HepG2 (cell line): ENCODE data around the gene PFKM. TPM values are rescaled to one million over a fixed set of nuclear protein-coding genes. Genes with fewer than 3 reads are reported as not detected.

ENCODE experiments used
- AGO2 ChIP-seq: fragments of 200-400 bp; formaldehyde crosslinking; optimal IDR thresholded peaks from 2 replicates; pipeline ENCODE3; 2017; ENCODE audit warnings: mild to moderate bottlenecking, low read depth, low read length, moderate library complexity
- ATM ChIP-seq: fragments of 450-650 bp; IDR thresholded peaks from 2 replicates; pipeline ENCODE4 v1.7.1; 2017; ENCODE audit warnings: mild to moderate bottlenecking, borderline replicate concordance
- CBX5 ChIP-seq: sonication (generic); formaldehyde crosslinking; IDR thresholded peaks from 2 replicates; pipeline ENCODE4 v1.4.0; 2020; ENCODE audit warnings: missing genetic modification reagents, borderline replicate concordance
- FOSL2 ChIP-seq: sonication (generic); formaldehyde crosslinking; IDR thresholded peaks from 2 replicates; pipeline ENCODE4 v1.4.0; 2020; ENCODE audit warnings: missing genetic modification reagents
- KDM2A ChIP-seq: sonication (generic); formaldehyde crosslinking; IDR thresholded peaks from 2 replicates; pipeline ENCODE4 v1.4.0; 2020; ENCODE audit warnings: low read depth, missing genetic modification reagents, borderline replicate concordance
- MEIS1 ChIP-seq: sonication (generic); formaldehyde crosslinking; IDR thresholded peaks from 2 replicates; pipeline ENCODE4 v1.9.0; 2021; ENCODE audit warnings: mild to moderate bottlenecking, missing genetic modification reagents, moderate library complexity, borderline replicate concordance
- NFIB ChIP-seq: sonication (generic); formaldehyde crosslinking; IDR thresholded peaks from 2 replicates; pipeline ENCODE4 v1.9.0; 2021; ENCODE audit warnings: missing genetic modification reagents, mild to moderate bottlenecking, borderline replicate concordance
- SRSF1 ChIP-seq: fragments of 200-400 bp; formaldehyde crosslinking; optimal IDR thresholded peaks from 2 replicates; pipeline ENCODE3; 2017; ENCODE audit warnings: mild to moderate bottlenecking, low read depth, low read length, moderate library complexity
- WIZ ChIP-seq: sonication (generic); formaldehyde crosslinking; IDR thresholded peaks from 2 replicates; pipeline ENCODE4 v1.5.1; 2020; ENCODE audit warnings: mild to moderate bottlenecking, missing genetic modification reagents
- ZMYM3 ChIP-seq: sonication (generic); formaldehyde crosslinking; IDR thresholded peaks from 2 replicates; pipeline ENCODE4 v1.5.1; 2020; ENCODE audit warnings: mild to moderate bottlenecking, missing genetic modification reagents
- ZNF121 ChIP-seq: sonication (generic); formaldehyde crosslinking; IDR thresholded peaks from 2 replicates; pipeline ENCODE4 v1.5.0; 2020; ENCODE audit warnings: mild to moderate bottlenecking, missing genetic modification reagents
- ZNF367 ChIP-seq: sonication (generic); formaldehyde crosslinking; IDR thresholded peaks from 2 replicates; pipeline ENCODE4 v1.4.0; 2020; ENCODE audit warnings: missing genetic modification reagents, borderline replicate concordance
- ZNF431 ChIP-seq: sonication (generic); formaldehyde crosslinking; IDR thresholded peaks from 2 replicates; pipeline ENCODE4 v1.9.0; 2022; ENCODE audit warnings: missing genetic modification reagents, low read depth, mild to moderate bottlenecking, borderline replicate concordance
- ZNF546 ChIP-seq: sonication (generic); formaldehyde crosslinking; conservative IDR thresholded peaks from 2 replicates; pipeline ENCODE4 v1.8.1; 2023; ENCODE audit warnings: mild to moderate bottlenecking, missing genetic modification reagents
- ZNF547 ChIP-seq: sonication (generic); formaldehyde crosslinking; IDR thresholded peaks from 2 replicates; pipeline ENCODE4 v1.5.1; 2020; ENCODE audit warnings: mild to moderate bottlenecking, missing genetic modification reagents
- ZNF598 ChIP-seq: sonication (generic); formaldehyde crosslinking; IDR thresholded peaks from 2 replicates; pipeline ENCODE4 v1.5.1; 2020; ENCODE audit warnings: mild to moderate bottlenecking, missing genetic modification reagents, borderline replicate concordance
- ZNF850 ChIP-seq: sonication (generic); formaldehyde crosslinking; conservative IDR thresholded peaks from 2 replicates; pipeline ENCODE4 v1.9.0; 2021; ENCODE audit warnings: mild to moderate bottlenecking, missing genetic modification reagents
- polyA plus RNA-seq, 8 experiments: library from polyadenylated mRNA; depleted of rRNA in 3 of 8; stranded (reverse) in 7 of 8; unstranded in 1 of 8; fragments of >200 nt; fragmentation: Illumina TruSeq in 4 of 8; extraction: Trizol in 4 of 8; gene quantifications; 2 replicates each; pipeline versions ENCODE4 v1.2.1 to v1.2.3, GENCODE V29; 2011 to 2016; ENCODE audit warnings: low read depth in 4 of 8, missing spikeins in 1 of 8, mixed read lengths in 1 of 8; ENCODE audit not compliant: insufficient read depth in 1 of 8
- total RNA-seq, 5 experiments: library from RNA; depleted of rRNA; stranded (reverse); fragments of >200 nt; fragmentation: Illumina TruSeq; extraction: Trizol; gene quantifications; 2 replicates each; pipeline ENCODE4 v1.2.3, GENCODE V29; 2016; ENCODE audit warnings: low read depth in 1 of 5
- TF ChIP-seq, protein P1 (sequence below): sonication (generic); formaldehyde crosslinking; IDR thresholded peaks from 2 replicates; pipeline ENCODE4 v1.5.0; 2020; ENCODE audit warnings: mild to moderate bottlenecking, missing genetic modification reagents
- TF ChIP-seq, protein P2 (sequence below): sonication (generic); formaldehyde crosslinking; IDR thresholded peaks from 2 replicates; pipeline ENCODE4 v1.5.0; 2020; ENCODE audit warnings: missing genetic modification reagents
- TF ChIP-seq, protein P3 (sequence below): sonication (generic); formaldehyde crosslinking; IDR thresholded peaks from 2 replicates; pipeline ENCODE4 v1.4.0; 2020; ENCODE audit warnings: mild to moderate bottlenecking, missing genetic modification reagents
- TF ChIP-seq, protein P4 (sequence below): sonication (generic); formaldehyde crosslinking; conservative IDR thresholded peaks from 2 replicates; pipeline ENCODE4 v1.4.0; 2020; ENCODE audit warnings: missing genetic modification reagents
- TF ChIP-seq, protein P5 (sequence below), 2 experiments: sonication (generic) in 1 of 2; formaldehyde crosslinking in 1 of 2; IDR thresholded peaks; 2 replicates each; pipeline versions ENCODE4 v1.4.0 to v1.6.1; 2018 to 2020; ENCODE audit warnings: missing genetic modification reagents in 2 of 2, borderline replicate concordance in 1 of 2, low read depth in 1 of 2, mild to moderate bottlenecking in 1 of 2, missing biosample characterization in 1 of 2

Gene PFKM
- total and polyA plus RNA-seq, 2 of the 13 experiments (the other 11 are each of a cell fraction or from before 2014, with no cell fraction given), result 1.9 to 2.4 TPM

DNA sequence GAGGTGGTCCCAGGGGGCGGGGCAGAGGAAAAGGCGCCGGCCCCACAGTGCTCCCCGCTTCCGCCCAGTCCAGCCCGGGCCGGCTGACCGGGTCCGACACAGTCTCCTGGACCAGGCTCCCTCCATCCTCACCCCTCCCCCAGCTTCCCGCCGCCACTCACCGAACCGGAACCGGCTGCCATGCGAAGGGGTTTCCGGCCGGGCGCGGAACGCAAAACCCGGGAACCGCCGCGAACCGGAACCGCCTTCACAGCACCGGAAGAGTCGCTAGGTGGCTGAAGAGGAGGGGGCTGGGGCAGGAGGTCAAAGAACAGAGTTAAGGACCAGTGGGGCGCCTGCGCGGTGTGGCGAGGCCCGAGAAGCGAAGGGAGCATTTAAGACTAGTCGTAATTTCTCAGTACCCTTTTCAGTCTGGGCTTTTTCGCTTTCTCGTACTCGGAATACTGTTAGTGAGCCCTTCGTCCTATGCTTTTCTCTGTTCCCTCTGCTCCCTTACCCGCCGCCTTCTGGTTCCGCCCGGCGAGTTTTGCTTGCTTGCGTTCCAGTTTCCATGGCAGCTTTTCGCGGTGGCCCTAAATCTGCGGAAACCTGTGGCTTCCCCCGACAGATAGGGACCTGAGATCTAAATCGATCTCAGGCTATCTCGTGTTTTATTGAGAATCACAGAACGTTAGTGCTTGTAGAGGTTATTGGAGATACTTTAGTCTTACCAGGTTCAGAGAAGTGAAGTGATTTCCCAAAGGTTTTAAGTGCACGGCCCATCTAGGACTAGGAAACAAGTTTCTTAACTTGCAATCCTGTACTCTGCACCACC lies 13.1 kb upstream of the PFKM start, which contains the start of gene SENP1 (continued):
- peak; percentile 94 for TF ChIP-seq KDM2A
- no peak for TF ChIP-seq MEIS1 (CRISPR knock-in tag)
- no peak for TF ChIP-seq ATM
- TF ChIP-seq, protein P1, sequence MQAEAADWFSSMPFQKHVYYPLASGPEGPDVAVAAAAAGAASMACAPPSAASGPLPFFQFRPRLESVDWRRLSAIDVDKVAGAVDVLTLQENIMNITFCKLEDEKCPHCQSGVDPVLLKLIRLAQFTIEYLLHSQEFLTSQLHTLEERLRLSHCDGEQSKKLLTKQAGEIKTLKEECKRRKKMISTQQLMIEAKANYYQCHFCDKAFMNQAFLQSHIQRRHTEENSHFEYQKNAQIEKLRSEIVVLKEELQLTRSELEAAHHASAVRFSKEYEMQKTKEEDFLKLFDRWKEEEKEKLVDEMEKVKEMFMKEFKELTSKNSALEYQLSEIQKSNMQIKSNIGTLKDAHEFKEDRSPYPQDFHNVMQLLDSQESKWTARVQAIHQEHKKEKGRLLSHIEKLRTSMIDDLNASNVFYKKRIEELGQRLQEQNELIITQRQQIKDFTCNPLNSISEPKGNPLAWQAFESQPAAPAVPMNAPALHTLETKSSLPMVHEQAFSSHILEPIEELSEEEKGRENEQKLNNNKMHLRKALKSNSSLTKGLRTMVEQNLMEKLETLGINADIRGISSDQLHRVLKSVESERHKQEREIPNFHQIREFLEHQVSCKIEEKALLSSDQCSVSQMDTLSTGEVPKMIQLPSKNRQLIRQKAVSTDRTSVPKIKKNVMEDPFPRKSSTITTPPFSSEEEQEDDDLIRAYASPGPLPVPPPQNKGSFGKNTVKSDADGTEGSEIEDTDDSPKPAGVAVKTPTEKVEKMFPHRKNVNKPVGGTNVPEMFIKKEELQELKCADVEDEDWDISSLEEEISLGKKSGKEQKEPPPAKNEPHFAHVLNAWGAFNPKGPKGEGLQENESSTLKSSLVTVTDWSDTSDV (CRISPR knock-in tag), result no peak
- TF ChIP-seq, protein P2, sequence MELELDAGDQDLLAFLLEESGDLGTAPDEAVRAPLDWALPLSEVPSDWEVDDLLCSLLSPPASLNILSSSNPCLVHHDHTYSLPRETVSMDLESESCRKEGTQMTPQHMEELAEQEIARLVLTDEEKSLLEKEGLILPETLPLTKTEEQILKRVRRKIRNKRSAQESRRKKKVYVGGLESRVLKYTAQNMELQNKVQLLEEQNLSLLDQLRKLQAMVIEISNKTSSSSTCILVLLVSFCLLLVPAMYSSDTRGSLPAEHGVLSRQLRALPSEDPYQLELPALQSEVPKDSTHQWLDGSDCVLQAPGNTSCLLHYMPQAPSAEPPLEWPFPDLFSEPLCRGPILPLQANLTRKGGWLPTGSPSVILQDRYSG (CRISPR knock-in tag), result 0 out of 2 replicates have a peak, but pooled peaks have one; percentile 39
- peak; percentile 16; the same call in 1 of the 2 replicates for TF ChIP-seq CBX5 (CRISPR knock-in tag)
- TF ChIP-seq ZNF431, result no peak; the same call in 1 of the 2 replicates
- TF ChIP-seq, protein P3, sequence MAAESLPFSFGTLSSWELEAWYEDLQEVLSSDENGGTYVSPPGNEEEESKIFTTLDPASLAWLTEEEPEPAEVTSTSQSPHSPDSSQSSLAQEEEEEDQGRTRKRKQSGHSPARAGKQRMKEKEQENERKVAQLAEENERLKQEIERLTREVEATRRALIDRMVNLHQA (CRISPR knock-in tag), result no peak
- no peak for TF ChIP-seq WIZ (CRISPR knock-in tag)
- TF ChIP-seq ZNF547 (CRISPR knock-in tag), result 0 out of 2 replicates have a peak, but pooled peaks have one; percentile 46
- peak; percentile 59 for TF ChIP-seq AGO2
- peak; percentile 84 for TF ChIP-seq SRSF1
- TF ChIP-seq NFIB (CRISPR knock-in tag), result no peak
- 0 out of 2 replicates have a peak, but pooled peaks have one; percentile 37 for TF ChIP-seq ZNF598 (CRISPR knock-in tag)
- no peak for TF ChIP-seq ZNF367
- 0 out of 2 replicates have a peak, but pooled peaks have one; percentile 22 for TF ChIP-seq ZNF121
- TF ChIP-seq, protein P4, sequence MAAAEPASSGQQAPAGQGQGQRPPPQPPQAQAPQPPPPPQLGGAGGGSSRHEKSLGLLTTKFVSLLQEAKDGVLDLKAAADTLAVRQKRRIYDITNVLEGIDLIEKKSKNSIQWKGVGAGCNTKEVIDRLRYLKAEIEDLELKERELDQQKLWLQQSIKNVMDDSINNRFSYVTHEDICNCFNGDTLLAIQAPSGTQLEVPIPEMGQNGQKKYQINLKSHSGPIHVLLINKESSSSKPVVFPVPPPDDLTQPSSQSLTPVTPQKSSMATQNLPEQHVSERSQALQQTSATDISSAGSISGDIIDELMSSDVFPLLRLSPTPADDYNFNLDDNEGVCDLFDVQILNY (CRISPR knock-in tag), result peak; percentile 91
- no peak for TF ChIP-seq ZMYM3
- TF ChIP-seq FOSL2, result no peak
- no peak for TF ChIP-seq ZNF850 (CRISPR knock-in tag)
- TF ChIP-seq, protein P5, sequence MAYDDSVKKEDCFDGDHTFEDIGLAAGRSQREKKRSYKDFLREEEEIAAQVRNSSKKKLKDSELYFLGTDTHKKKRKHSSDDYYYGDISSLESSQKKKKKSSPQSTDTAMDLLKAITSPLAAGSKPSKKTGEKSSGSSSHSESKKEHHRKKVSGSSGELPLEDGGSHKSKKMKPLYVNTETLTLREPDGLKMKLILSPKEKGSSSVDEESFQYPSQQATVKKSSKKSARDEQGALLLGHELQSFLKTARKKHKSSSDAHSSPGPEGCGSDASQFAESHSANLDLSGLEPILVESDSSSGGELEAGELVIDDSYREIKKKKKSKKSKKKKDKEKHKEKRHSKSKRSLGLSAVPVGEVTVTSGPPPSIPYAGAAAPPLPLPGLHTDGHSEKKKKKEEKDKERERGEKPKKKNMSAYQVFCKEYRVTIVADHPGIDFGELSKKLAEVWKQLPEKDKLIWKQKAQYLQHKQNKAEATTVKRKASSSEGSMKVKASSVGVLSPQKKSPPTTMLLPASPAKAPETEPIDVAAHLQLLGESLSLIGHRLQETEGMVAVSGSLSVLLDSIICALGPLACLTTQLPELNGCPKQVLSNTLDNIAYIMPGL (CRISPR knock-in tag; IDR thresholded peaks at IDR 0.05; ENCODE audit: borderline replicate concordance in 1 of 2, low read depth in 1 of 2), result peak in 1 of 2 experiments; percentile 83; a peak in 3 of 4 replicates
- peak; percentile 72; the same call in 1 of the 2 replicates for TF ChIP-seq ZNF546
